ENCODE results near the gene HMG20A.

HMG20A gene

GRCh38 chr15:77513226-77513625 lies 92.5 kb downstream of the HMG20A start:
- TF ChIP-seq CTCF (IDR thresholded peaks at IDR 0.05), result no peak

DNA sequence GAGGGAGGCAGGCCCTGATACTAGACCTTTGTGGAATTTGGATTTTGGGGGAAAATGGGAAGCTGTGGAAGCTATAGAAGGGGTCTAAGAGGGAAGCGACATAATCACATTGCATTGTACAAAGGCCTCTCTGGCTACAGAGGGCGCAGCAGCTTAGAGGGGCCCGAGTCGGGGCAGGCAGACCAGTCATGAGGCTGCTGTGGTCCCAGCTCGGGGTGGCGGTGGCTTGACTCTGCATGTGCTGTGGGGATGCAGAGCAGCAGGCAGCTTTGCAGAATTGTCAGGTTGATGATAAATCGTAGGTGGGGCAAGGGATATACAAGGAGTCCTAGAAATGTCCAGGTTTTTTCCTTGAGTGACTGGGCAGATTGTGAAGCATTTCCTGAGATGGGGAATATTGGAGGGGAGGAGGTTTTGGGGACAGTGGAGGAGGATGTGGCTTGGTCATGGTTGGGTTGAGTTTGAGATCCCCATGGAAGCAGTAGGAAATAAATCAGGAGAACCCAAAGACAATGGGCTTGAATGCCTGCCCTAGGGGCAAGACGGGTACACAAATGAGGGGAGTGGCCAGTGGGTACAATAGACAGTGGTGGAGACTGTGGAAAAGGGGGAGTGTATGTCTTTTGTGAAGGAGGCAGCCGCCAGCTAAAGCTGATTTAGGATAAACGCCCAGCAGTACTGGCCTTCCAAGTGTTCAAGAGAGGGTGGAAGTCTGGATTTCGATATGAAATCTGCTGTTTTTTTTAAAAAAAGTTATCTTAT lies 94.1 kb downstream of the HMG20A start:
- TF ChIP-seq CTCF (IDR thresholded peaks at IDR 0.05), result no peak

DNA sequence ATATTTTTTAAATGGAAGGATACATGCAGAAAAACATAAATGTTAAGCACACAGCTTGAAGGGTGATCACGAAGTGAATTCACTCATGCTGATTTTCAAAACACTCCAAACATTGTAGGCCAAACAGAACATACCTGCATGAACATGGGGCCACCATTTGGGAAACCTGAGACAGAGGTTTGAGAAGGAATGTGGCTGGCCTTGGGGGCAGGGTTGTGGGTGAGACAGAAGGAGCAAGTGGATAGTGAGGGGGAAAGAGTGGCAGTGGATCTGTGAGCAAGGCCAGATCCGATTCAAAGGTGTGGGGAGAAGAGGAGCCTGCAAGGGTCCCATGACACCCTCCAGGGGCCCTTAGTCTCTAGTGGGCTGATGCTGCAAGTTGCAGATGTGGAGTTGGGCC lies 94.9 kb downstream of the HMG20A start:
- TF ChIP-seq CTCF (IDR thresholded peaks at IDR 0.05), result no peak

- TF ChIP-seq CTCF (IDR thresholded peaks at IDR 0.05), result no peak
Observed at GRCh38 chr15:77516076-77516475, 95.4 kb downstream of the HMG20A start.

- no peak for TF ChIP-seq CTCF (IDR thresholded peaks at IDR 0.05)
Observed at GRCh38 chr15:77516786-77517185, 96.1 kb downstream of the HMG20A start.

GRCh38 chr15:77517579-77517978 lies 96.9 kb downstream of the HMG20A start:
- TF ChIP-seq CTCF (IDR thresholded peaks at IDR 0.05), result no peak

DNA sequence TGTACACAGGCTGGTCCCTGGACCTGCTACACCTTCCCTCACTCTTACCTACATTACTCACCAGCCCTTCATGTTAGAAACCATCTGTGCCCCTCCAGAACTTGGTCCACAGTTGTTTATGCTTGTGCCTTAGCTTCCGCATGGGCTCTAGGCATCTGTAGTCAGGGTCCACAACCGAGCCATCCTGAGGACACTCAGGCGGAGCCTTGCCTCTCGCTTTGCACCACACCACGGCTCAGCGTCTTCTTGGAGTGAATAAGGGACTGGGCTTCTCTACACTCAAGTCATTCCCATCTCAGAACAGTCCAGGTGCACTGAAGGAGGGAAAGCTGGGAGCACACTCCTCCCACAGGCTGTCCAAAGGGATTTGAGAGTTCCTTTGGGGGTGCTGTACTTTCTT lies 97.8 kb downstream of the HMG20A start:
- TF ChIP-seq CTCF (IDR thresholded peaks at IDR 0.05), result no peak

DNA sequence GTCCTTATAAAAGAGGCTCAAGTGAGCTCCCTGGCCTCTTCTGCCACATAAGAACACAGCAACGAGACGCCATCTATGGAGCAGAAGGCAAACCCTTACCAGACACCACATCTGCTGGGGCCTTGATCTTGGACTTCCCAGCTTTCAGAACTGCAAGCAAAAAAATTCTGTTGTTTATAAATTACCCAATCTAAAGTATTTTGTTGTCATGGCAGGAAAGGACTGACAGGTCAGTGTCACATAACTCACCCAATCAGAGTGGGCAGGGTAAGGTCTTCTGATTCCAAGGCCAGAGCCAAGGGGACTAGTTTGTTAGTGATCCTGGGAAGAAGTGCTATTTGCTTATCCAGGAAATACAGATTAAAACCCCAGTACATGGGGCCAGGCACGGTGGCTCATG lies 98.9 kb downstream of the HMG20A start:
- TF ChIP-seq CTCF (IDR thresholded peaks at IDR 0.05), result no peak
